Gastroesophageal sphincter (tissue), 3 donors: ENCODE measurements around the gene ACSM5.
"Not testable (repeated sequence)": the region's sequence is repeated elsewhere in the genome, so short reads cannot be mapped to it uniquely, and the experiment has no call there.

Source experiments
- CTCF ChIP-seq, 4 experiments: fragments of 200-600 bp in 2 of 4; fragments of 450-650 bp in 2 of 4; sonication (generic) in 1 of 4; IDR thresholded peaks; one replicate each; pipeline ENCODE4 v1.5.1; 2017 to 2019; ENCODE audit warnings: antibody characterized with exemption in 4 of 4, mild to moderate bottlenecking in 2 of 4, moderate library complexity in 2 of 4
- EP300 ChIP-seq: sonication (generic); formaldehyde crosslinking; IDR thresholded peaks from one replicate; pipeline ENCODE4 v1.6.1; 2017; ENCODE audit warnings: antibody characterized with exemption, mild to moderate bottlenecking
- POLR2A ChIP-seq, 2 donors: fragments of 450-650 bp; IDR thresholded peaks; one replicate each; pipeline ENCODE4 v1.6.1; 2017; ENCODE audit warnings: antibody characterized with exemption in 2 of 2, mild to moderate bottlenecking in 2 of 2, moderate library complexity in 1 of 2
- POLR2AphosphoS5 ChIP-seq: sonication (generic); formaldehyde crosslinking; IDR thresholded peaks from one replicate; pipeline ENCODE4 v1.6.1; 2017; ENCODE audit warnings: antibody characterized with exemption

- TF ChIP-seq POLR2A (IDR thresholded peaks at IDR 0.05); CTCF (IDR thresholded peaks at IDR 0.05); POLR2AphosphoS5; EP300: not testable (repeated sequence)
Measured at GRCh38 chr16:20419093-20419492, 9.8 kb downstream of the ACSM5 start.
